GM18499 (cell line): ENCODE results near the gene NCKAP1.
"Not testable (repeated sequence)": the region's sequence is repeated elsewhere in the genome, so short reads cannot be mapped to it uniquely, and the experiment has no call there.

ENCODE experiments used
- ATAC-seq: cut with Tn5 transposase; IDR thresholded peaks from one replicate; pipeline ENCODE4 v1.9.1; 2021; ENCODE audit warnings: moderate number of reproducible peaks; ENCODE audit not compliant: insufficient read depth, unreplicated experiment

NCKAP1 gene

GRCh38 chr2:183040604-183041003 lies 2.3 kb upstream of the NCKAP1 start:
- no peak for ATAC-seq

GRCh38 chr2:183037553-183038340 lies 510 bp downstream of the NCKAP1 start:
- peak; percentile 15 for ATAC-seq

DNA sequence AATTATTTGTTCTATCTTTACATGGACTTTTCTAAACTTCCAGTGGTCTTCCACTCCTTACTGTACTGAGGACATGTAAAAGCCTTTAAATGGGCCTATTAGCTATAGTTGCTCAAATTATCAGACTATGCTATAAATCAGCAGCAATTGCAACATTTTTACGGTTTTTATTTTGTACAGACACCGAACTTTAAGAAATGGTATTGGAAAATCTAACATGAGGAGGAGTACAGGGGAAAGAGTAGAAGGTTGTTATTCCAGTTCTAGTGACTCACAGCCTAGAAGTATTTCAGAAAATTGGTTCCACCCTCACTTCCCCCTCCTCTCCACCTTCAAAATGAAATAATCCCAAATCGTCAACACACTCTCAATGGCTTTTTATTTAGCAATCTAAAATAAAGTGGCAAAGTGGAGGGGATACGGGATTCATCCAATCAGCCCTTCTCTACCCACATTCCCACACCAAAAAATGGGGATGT lies 1.1 kb downstream of the NCKAP1 start:
- ATAC-seq: no peak

DNA sequence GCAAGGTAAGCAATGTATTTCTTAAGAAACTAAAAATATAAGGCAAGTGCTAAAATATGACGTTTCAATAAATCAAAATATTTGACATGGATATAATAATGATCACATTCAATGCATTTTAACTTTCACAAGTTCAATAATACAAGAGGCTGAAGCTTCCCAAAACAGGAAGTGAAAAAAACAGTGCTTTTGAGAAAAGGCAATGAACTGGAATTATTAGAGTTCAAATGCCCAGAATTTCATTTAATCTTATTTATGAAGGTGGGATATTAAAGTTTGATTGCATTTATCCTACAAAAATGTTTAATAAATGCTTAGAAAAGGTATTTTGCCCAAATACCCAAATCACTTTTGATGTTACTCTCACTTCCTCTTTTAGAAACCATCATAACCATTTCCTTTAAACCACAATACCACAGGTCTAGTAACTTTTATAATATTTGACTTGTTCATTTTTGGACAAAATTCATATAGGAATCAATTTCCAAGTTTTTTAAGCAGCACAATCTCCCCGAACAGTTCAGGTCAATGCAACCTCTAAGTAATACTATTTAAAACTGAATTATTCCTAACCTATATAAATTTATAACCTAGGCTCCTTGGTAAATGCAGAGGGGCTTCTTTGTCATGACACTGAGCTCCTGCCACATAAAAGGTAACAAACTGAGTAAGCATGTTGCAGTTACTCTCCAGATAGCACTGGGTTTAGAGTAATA lies 2.1 kb downstream of the NCKAP1 start:
- ATAC-seq: peak; percentile 57

DNA sequence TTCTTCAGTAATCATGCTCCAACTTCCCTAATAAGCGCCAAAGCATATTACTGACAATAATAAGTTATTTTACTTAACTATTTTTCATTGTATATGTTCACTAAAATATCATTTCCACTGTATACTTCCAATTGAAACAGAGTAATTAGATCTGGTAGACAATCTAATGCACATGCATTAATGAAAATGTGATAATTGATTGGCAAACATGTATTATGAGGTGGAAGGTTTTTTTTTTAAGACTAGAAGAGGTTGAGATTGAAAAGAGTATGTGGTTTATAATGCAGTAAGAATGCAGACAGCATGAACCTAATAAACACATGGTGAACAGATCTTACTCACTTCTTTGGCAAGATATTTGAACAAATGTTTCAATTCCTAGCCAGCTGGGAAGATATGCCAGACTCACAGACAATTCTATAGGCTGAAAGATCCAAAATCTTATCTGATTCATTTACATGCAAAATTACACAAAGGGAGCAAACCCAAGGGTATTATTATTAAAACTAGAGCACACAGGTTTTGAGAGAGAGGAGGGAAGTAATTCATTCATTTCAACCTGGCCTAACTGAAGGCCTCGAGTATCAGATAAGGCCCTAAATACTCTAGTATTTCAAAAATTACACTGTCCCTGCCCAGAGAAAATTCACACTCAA lies 2.8 kb downstream of the NCKAP1 start:
- ATAC-seq: no peak

DNA sequence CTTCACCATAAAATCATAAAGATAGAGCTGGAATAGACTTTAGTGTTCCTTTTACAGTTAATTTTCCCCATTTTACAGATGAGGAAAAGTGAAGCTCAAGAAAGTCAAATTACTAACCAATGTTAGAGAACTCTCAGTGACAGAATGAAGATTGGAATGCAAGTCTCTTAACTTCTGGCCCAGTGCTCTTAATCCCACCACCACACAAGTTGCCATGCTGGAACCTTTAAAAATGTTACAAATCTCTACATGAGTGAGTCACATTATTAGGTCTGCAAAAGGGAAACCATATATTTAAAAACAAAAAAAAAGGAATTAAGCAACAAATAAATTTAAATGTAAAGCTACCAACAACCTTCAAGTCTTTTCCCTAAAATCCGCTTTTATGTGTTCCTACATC lies 3.5 kb downstream of the NCKAP1 start:
- no peak for ATAC-seq

- no peak for ATAC-seq
Measured at GRCh38 chr2:183033951-183034350, 4.3 kb downstream of the NCKAP1 start.

- no peak for ATAC-seq
Measured at GRCh38 chr2:183031911-183032794, 6.1 kb downstream of the NCKAP1 start.

DNA sequence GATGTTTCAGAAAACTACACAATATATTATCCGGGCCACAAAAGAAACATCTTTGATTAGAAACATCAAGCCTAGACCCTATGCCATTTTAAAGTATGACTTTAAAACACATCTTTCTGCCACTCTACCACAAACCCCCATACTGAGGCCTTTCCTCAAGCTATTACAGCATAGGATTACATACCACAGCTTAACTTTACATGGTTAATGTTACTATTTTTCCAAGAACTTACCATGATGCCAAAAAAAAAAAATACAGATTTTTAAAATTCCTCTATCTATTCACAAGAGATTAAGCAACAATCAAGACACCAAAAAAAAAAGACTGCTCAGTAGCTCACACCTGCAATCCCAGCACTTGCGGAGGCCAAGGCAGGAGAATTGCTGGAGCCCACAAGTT lies 9.0 kb downstream of the NCKAP1 start:
- ATAC-seq: no peak

- ATAC-seq: no peak
Measured at GRCh38 chr2:183028108-183028507, 10.1 kb downstream of the NCKAP1 start.

DNA sequence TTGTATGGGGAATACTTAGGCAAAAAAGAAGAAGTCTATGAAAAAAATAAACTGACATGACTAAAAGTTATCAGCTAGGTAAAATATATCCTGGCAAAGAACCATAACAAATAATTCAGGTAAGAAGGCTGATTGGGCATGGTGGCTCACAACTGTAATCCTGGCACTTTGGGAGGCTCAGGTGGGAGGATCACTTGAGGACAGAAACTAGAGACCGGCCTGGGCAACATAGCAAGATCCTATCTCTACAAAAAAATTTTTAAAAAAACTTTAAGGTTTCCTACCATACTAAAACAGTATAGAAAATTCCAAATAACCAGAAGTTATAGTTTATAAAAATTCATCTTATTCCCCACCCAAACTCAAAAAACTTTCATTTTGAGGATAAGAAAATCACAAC lies 10.8 kb downstream of the NCKAP1 start:
- ATAC-seq: no peak

GRCh38 chr2:183026424-183026823 lies 11.8 kb downstream of the NCKAP1 start:
- no peak for ATAC-seq

GRCh38 chr2:183025993-183026392 lies 12.3 kb downstream of the NCKAP1 start:
- no peak for ATAC-seq

- ATAC-seq: no peak
Measured at GRCh38 chr2:183024339-183025095, 13.7 kb downstream of the NCKAP1 start.

DNA sequence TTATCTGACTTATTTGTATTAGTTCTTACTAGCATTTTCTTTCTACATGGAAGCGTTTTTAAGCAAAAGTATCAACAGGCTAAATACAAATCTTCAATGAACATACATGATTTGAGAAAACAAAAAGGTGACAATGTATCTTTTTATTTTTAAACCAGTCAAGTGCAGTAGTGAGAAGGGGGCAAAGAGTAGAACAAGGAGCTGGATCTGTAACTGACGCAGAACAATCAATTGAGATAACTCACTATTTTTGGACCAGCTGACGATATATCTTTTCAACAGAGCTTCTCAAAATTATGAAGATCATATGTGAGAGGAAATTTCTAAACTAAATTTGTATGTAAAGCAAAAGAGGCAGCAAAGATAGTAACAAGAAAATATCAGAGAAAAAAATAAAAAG lies 15.5 kb downstream of the NCKAP1 start:
- no peak for ATAC-seq

- no peak for ATAC-seq
Measured at GRCh38 chr2:183021613-183022012, 16.6 kb downstream of the NCKAP1 start.

GRCh38 chr2:183019718-183020442 lies 18.4 kb downstream of the NCKAP1 start:
- ATAC-seq: no peak

- not testable (repeated sequence) for ATAC-seq
Measured at GRCh38 chr2:183017845-183018244, 20.4 kb downstream of the NCKAP1 start.

DNA sequence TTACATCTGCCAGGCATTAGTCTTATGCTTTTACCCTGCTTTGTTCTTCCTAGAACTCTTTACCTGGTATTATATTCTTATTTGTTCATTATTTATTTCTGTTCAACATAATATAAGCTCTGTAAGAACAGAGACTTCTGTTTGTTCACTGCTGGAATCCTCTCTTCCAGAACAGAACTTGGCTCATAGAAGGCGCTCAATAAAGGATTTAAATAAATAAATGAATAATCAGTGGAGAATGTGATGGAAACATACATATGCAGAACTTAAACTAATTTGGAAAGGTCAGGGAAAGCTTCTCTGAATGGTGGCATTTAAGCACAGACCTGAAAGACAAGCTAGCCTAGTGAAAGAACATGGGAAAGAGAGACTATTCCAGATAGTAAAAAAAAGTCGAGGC lies 24.3 kb downstream of the NCKAP1 start:
- ATAC-seq: no peak
